NB4 (cell line): ENCODE measurements around the gene RREB1.

Source experiments
- MYC ChIP-seq: IDR thresholded peaks from 2 replicates; pipeline ENCODE4 v1.6.1; 2011; ENCODE audit warnings: low read depth, low read length
- TF ChIP-seq, protein P1 (sequence below): IDR thresholded peaks from one replicate; pipeline ENCODE4 v1.5.1; 2012; ENCODE audit warnings: low read depth, low read length

DNA sequence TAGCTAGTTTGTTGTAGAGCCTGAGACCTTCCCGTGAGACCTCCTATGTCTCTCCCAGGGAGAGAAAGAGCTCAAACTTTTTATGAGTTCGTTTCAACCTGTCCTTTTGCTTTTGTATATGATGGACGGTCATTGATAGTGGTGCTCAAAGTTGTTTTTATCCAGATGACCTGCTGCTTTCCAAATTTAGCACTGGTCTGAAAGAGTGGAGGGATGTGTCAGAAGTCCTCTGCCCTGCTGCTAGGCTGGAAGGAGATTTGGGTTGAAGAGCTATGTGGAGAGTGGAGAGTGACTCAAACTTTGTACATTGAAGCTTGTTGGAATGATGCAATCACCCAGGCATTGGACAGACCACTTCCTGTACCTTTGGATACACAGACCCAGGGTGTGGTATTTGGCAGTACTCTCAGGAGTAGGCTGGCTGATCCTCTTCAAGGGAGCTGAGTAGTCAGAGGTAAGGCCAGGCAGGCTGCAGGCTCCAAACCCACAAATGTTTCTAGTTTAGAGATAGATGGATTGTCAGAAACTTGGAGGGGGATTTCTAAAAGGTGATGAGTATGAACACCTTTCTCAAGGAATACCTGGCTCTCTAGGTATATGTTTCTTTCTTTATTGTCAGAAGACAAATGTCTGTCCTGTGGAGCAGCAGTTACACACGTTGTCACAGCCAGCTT, 49.4 kb upstream of the RREB1 start:
- TF ChIP-seq, protein P1, sequence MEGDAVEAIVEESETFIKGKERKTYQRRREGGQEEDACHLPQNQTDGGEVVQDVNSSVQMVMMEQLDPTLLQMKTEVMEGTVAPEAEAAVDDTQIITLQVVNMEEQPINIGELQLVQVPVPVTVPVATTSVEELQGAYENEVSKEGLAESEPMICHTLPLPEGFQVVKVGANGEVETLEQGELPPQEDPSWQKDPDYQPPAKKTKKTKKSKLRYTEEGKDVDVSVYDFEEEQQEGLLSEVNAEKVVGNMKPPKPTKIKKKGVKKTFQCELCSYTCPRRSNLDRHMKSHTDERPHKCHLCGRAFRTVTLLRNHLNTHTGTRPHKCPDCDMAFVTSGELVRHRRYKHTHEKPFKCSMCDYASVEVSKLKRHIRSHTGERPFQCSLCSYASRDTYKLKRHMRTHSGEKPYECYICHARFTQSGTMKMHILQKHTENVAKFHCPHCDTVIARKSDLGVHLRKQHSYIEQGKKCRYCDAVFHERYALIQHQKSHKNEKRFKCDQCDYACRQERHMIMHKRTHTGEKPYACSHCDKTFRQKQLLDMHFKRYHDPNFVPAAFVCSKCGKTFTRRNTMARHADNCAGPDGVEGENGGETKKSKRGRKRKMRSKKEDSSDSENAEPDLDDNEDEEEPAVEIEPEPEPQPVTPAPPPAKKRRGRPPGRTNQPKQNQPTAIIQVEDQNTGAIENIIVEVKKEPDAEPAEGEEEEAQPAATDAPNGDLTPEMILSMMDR, result no peak
- no peak for TF ChIP-seq MYC
